CD4-positive, CD25-positive, alpha-beta regulatory T cell (primary cell): ENCODE measurements around the gene GOLGA8M. TPM values are rescaled to one million over a fixed set of nuclear protein-coding genes. Genes with fewer than 3 reads are reported as not detected.
"Not testable (repeated sequence)": the region's sequence is repeated elsewhere in the genome, so short reads cannot be mapped to it uniquely, and the experiment has no call there.

Experiments used
- ATAC-seq, 2 donors: fragments of 150-1000 bp; cut with Tn5 transposase; one replicate each; pipeline ENCODE4 v1.10.0; 2021; ENCODE audit warnings: low read depth in 2 of 2, moderate number of reproducible peaks in 2 of 2, moderate library complexity in 1 of 2
- DNase-seq, 3 donors: peaks; one replicate each; pipeline versions ENCODE4 v3.0.0 to v3.0.0-alpha.2; 2012 to 2022; ENCODE audit warnings: mixed read lengths in 1 of 3
- H3K27ac ChIP-seq: one replicate; pipeline ENCODE4 v1.7.0; 2013; ENCODE audit warnings: mild to moderate bottlenecking, low read length; ENCODE audit not compliant: insufficient read depth, poor library complexity, severe bottlenecking
- H3K27me3 ChIP-seq: one replicate; pipeline ENCODE4 v1.7.0; 2013; ENCODE audit warnings: low read length; ENCODE audit not compliant: control insufficient read depth, insufficient read depth
- H3K36me3 ChIP-seq: one replicate; pipeline ENCODE4 v1.7.0; 2013; ENCODE audit warnings: mild to moderate bottlenecking, low read length, moderate library complexity; ENCODE audit not compliant: control insufficient read depth, insufficient read depth
- H3K4me1 ChIP-seq: 2 replicates; pipeline ENCODE4 v1.7.0; 2013; ENCODE audit warnings: mild to moderate bottlenecking, low read length; ENCODE audit not compliant: insufficient read depth, control insufficient read depth, poor library complexity, severe bottlenecking
- H3K4me3 ChIP-seq: one replicate; pipeline ENCODE4 v1.7.0; 2013; ENCODE audit warnings: low read depth, mild to moderate bottlenecking, low read length, moderate library complexity
- H3K9me3 ChIP-seq, 2 experiments: 1 replicate in 1 of 2; 2 replicates in 1 of 2; pipeline ENCODE4 v1.7.0; 2013; ENCODE audit warnings: low read length in 2 of 2, mild to moderate bottlenecking in 1 of 2, moderate library complexity in 1 of 2; ENCODE audit not compliant: control insufficient read depth in 2 of 2
- H3K27ac Mint-ChIP-seq, 3 donors: one replicate each; pipeline ENCODE4 v1.8.0; 2020 to 2022; ENCODE audit warnings: mild to moderate bottlenecking in 3 of 3, mixed read lengths in 3 of 3, moderate library complexity in 2 of 3
- H3K27me3 Mint-ChIP-seq: one replicate; pipeline ENCODE4 v1.8.0; 2022; ENCODE audit warnings: mild to moderate bottlenecking, mixed read lengths
- H3K36me3 Mint-ChIP-seq: one replicate; pipeline ENCODE4 v1.8.0; 2020; ENCODE audit warnings: mixed read lengths
- H3K4me1 Mint-ChIP-seq, 4 donors: one replicate each; pipeline ENCODE4 v1.8.0; 2020 to 2022; ENCODE audit warnings: mixed read lengths in 4 of 4, mild to moderate bottlenecking in 1 of 4
- H3K4me3 Mint-ChIP-seq, 4 donors: one replicate each; pipeline ENCODE4 v1.8.0; 2020 to 2022; ENCODE audit warnings: mild to moderate bottlenecking in 4 of 4, mixed read lengths in 4 of 4, moderate library complexity in 3 of 4
- H3K9me3 Mint-ChIP-seq, 7 donors: one replicate each; pipeline ENCODE4 v1.8.0; 2020 to 2022; ENCODE audit warnings: mixed read lengths in 7 of 7, mild to moderate bottlenecking in 3 of 7, moderate library complexity in 2 of 7
- polyA plus RNA-seq, 4 donors: library from polyadenylated mRNA; unstranded; fragments of 300-500 nt; fragmentation: Illumina TruSeq; gene quantifications; one replicate each; pipeline ENCODE4 v1.2.3, GENCODE V29; 2021
- total RNA-seq: library from RNA; stranded (reverse); gene quantifications from one replicate; pipeline ENCODE4 v1.2.3, GENCODE V29; 2022

GOLGA8M gene
- total and polyA plus RNA-seq, 5 donors from 2014 or later = 1.1 TPM; not detected in 4

GRCh38 chr15:28693021-28693420 lies 19.2 kb downstream of the GOLGA8M start:
- H3K27ac Mint-ChIP-seq, H3K4me1 Mint-ChIP-seq, H3K9me3 Mint-ChIP-seq, H3K4me1 ChIP-seq, H3K27me3 ChIP-seq, H3K4me3 ChIP-seq, DNase-seq, H3K27ac ChIP-seq, H3K4me3 Mint-ChIP-seq, ATAC-seq, H3K9me3 ChIP-seq, H3K27me3 Mint-ChIP-seq, H3K36me3 ChIP-seq, H3K36me3 Mint-ChIP-seq: not testable (repeated sequence)

- not testable (repeated sequence) for H3K27me3 ChIP-seq
Observed at GRCh38 chr15:28673533-28673932, 38.7 kb downstream of the GOLGA8M start.

GRCh38 chr15:28672122-28672521 lies 40.1 kb downstream of the GOLGA8M start:
- not testable (repeated sequence) for H3K27ac ChIP-seq, H3K9me3 ChIP-seq, H3K4me1 ChIP-seq, H3K27me3 ChIP-seq, DNase-seq, H3K4me3 Mint-ChIP-seq, H3K4me3 ChIP-seq, H3K9me3 Mint-ChIP-seq, H3K27me3 Mint-ChIP-seq, H3K27ac Mint-ChIP-seq, ATAC-seq, H3K36me3 ChIP-seq, H3K36me3 Mint-ChIP-seq, H3K4me1 Mint-ChIP-seq

More at GRCh38 chr15:28673533-28673932, 38.7 kb downstream of the GOLGA8M start:
- H3K4me1 Mint-ChIP-seq, H3K4me3 Mint-ChIP-seq, H3K4me3 ChIP-seq, H3K9me3 ChIP-seq, H3K36me3 Mint-ChIP-seq, H3K36me3 ChIP-seq, H3K27ac Mint-ChIP-seq, H3K9me3 Mint-ChIP-seq, H3K4me1 ChIP-seq, H3K27ac ChIP-seq, H3K27me3 Mint-ChIP-seq, DNase-seq, ATAC-seq: not testable (repeated sequence)

- H3K27ac ChIP-seq, H3K36me3 Mint-ChIP-seq, H3K27ac Mint-ChIP-seq, H3K4me1 ChIP-seq, H3K9me3 Mint-ChIP-seq, ATAC-seq, H3K9me3 ChIP-seq, H3K36me3 ChIP-seq, DNase-seq, H3K4me3 ChIP-seq, H3K4me1 Mint-ChIP-seq, H3K27me3 Mint-ChIP-seq, H3K4me3 Mint-ChIP-seq, H3K27me3 ChIP-seq: not testable (repeated sequence)
Observed at GRCh38 chr15:28666402-28666801, 45.8 kb downstream of the GOLGA8M start.

- H3K27ac Mint-ChIP-seq = not testable (repeated sequence)
Observed at GRCh38 chr15:28664575-28664974, 47.6 kb downstream of the GOLGA8M start.

GRCh38 chr15:28663717-28664116 lies 48.5 kb downstream of the GOLGA8M start:
- H3K9me3 Mint-ChIP-seq, H3K27me3 ChIP-seq, H3K9me3 ChIP-seq, H3K4me3 Mint-ChIP-seq, H3K4me1 Mint-ChIP-seq, H3K27ac ChIP-seq, H3K27me3 Mint-ChIP-seq, H3K36me3 ChIP-seq, H3K4me3 ChIP-seq, H3K4me1 ChIP-seq, H3K27ac Mint-ChIP-seq, DNase-seq, H3K36me3 Mint-ChIP-seq: not testable (repeated sequence)
- ATAC-seq = peak in 1 of 2 donors; percentile 35

More at GRCh38 chr15:28664575-28664974, 47.6 kb downstream of the GOLGA8M start:
- DNase-seq, H3K4me3 ChIP-seq, H3K36me3 Mint-ChIP-seq, H3K27ac ChIP-seq, H3K36me3 ChIP-seq, H3K9me3 Mint-ChIP-seq, H3K27me3 Mint-ChIP-seq, H3K4me3 Mint-ChIP-seq, H3K4me1 ChIP-seq, ATAC-seq, H3K4me1 Mint-ChIP-seq, H3K27me3 ChIP-seq, H3K9me3 ChIP-seq: not testable (repeated sequence)

- not testable (repeated sequence) for H3K9me3 ChIP-seq, H3K4me1 ChIP-seq, ATAC-seq, H3K27ac Mint-ChIP-seq, H3K4me3 Mint-ChIP-seq, H3K4me1 Mint-ChIP-seq, DNase-seq, H3K9me3 Mint-ChIP-seq, H3K4me3 ChIP-seq, H3K36me3 ChIP-seq, H3K27me3 Mint-ChIP-seq, H3K27ac ChIP-seq, H3K36me3 Mint-ChIP-seq, H3K27me3 ChIP-seq
Observed at GRCh38 chr15:28660750-28661149, 51.5 kb downstream of the GOLGA8M start.

GRCh38 chr15:28656018-28656360 lies 56.2 kb downstream of the GOLGA8M start:
- not testable (repeated sequence) for H3K36me3 Mint-ChIP-seq, H3K27me3 ChIP-seq, H3K27ac ChIP-seq, ATAC-seq, H3K27me3 Mint-ChIP-seq, H3K4me1 Mint-ChIP-seq, H3K4me3 Mint-ChIP-seq, H3K9me3 ChIP-seq, H3K9me3 Mint-ChIP-seq, H3K36me3 ChIP-seq, H3K27ac Mint-ChIP-seq, H3K4me1 ChIP-seq, DNase-seq, H3K4me3 ChIP-seq
